ENCODE measurements around the gene ARHGEF10L.

DNA sequence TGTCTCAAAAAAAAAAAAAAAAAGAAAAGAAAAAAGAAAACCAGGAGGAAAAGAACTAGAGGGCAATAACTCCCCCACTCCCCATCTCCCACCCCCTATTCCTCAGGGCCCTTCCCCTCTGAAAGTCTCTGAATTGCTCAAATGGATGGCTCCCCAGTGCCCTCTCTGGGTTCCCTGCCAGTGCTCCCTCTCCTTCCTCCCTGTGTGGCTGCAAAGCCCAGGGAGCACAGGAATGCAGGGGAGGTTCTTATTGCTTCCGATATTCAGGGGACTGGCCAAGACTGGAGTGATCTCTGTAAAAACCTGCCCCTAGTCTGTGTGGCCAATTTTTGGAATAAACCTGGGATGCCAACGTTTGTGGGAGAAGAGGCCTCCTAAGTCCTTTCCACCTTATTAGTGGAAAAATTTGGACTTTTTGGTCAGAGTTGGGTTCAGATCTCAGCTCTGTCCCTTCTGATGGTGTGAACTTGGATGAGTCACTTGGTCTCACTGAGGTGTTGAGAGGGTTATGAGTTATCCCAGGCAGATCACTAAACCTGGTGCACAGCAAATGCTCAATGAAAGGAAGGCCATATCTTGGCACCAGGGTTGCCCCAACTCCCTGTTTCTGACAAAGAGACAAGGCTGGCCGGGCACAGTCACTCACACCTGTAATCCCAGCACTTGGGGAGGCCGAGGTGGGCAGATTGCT is 13.4 kb upstream of the ARHGEF10L start:
- TF ChIP-seq CTCF (conservative IDR thresholded peaks at IDR 0.05): no peak
- TF ChIP-seq ZFX (IDR thresholded peaks at IDR 0.05): no peak

All from C4-2B (cell line).